GM19455 (cell line): Measurements from ENCODE around the gene CAMK2D.

Experiments
- ATAC-seq: cut with Tn5 transposase; IDR thresholded peaks from one replicate; pipeline ENCODE4 v1.9.1; 2021; ENCODE audit not compliant: unreplicated experiment

The CAMK2D gene

GRCh38 chr4:113449410-113449974 is 312.0 kb downstream of the CAMK2D start:
- no peak for ATAC-seq

GRCh38 chr4:113447769-113448168 is 313.8 kb downstream of the CAMK2D start:
- ATAC-seq, result no peak

- no peak for ATAC-seq
These were observed 314.5 kb downstream of the CAMK2D start for GRCh38 chr4:113447061-113447460.

GRCh38 chr4:113446019-113446418 is 315.5 kb downstream of the CAMK2D start:
- ATAC-seq, result no peak

- ATAC-seq, result no peak
These were observed 316.3 kb downstream of the CAMK2D start for GRCh38 chr4:113445286-113445685.

GRCh38 chr4:113444386-113444785 is 317.2 kb downstream of the CAMK2D start:
- ATAC-seq, result no peak

GRCh38 chr4:113442826-113443225 is 318.7 kb downstream of the CAMK2D start:
- no peak for ATAC-seq

- ATAC-seq, result no peak
These were observed 321.2 kb downstream of the CAMK2D start for GRCh38 chr4:113440371-113440770.

GRCh38 chr4:113438596-113438995 is 322.9 kb downstream of the CAMK2D start:
- ATAC-seq, result no peak

- no peak for ATAC-seq
These were observed 324.4 kb downstream of the CAMK2D start for GRCh38 chr4:113437129-113437528.

- ATAC-seq, result no peak
These were observed 325.2 kb downstream of the CAMK2D start for GRCh38 chr4:113436360-113436759.

- no peak for ATAC-seq
These were observed 325.6 kb downstream of the CAMK2D start for GRCh38 chr4:113435893-113436292.

- ATAC-seq, result no peak
These were observed 327.3 kb downstream of the CAMK2D start for GRCh38 chr4:113434247-113434587.

- ATAC-seq, result no peak
These were observed 327.8 kb downstream of the CAMK2D start for GRCh38 chr4:113433536-113434246.

GRCh38 chr4:113433116-113433515 is 328.4 kb downstream of the CAMK2D start:
- ATAC-seq, result no peak

GRCh38 chr4:113423631-113424030 is 337.9 kb downstream of the CAMK2D start:
- no peak for ATAC-seq

GRCh38 chr4:113420938-113421337 is 340.6 kb downstream of the CAMK2D start:
- no peak for ATAC-seq

GRCh38 chr4:113419631-113420030 is 341.9 kb downstream of the CAMK2D start:
- ATAC-seq, result no peak

GRCh38 chr4:113411496-113411938 is 350.0 kb downstream of the CAMK2D start:
- ATAC-seq, result no peak

- no peak for ATAC-seq
These were observed 350.9 kb downstream of the CAMK2D start for GRCh38 chr4:113410686-113411085.

- no peak for ATAC-seq
These were observed 352.4 kb downstream of the CAMK2D start for GRCh38 chr4:113409181-113409580.

- ATAC-seq, result no peak
These were observed 354.1 kb downstream of the CAMK2D start for GRCh38 chr4:113407409-113407808.

GRCh38 chr4:113406723-113407016 is 354.9 kb downstream of the CAMK2D start:
- ATAC-seq, result no peak
